ENCODE measurements around the gene FAM20A.

DNA sequence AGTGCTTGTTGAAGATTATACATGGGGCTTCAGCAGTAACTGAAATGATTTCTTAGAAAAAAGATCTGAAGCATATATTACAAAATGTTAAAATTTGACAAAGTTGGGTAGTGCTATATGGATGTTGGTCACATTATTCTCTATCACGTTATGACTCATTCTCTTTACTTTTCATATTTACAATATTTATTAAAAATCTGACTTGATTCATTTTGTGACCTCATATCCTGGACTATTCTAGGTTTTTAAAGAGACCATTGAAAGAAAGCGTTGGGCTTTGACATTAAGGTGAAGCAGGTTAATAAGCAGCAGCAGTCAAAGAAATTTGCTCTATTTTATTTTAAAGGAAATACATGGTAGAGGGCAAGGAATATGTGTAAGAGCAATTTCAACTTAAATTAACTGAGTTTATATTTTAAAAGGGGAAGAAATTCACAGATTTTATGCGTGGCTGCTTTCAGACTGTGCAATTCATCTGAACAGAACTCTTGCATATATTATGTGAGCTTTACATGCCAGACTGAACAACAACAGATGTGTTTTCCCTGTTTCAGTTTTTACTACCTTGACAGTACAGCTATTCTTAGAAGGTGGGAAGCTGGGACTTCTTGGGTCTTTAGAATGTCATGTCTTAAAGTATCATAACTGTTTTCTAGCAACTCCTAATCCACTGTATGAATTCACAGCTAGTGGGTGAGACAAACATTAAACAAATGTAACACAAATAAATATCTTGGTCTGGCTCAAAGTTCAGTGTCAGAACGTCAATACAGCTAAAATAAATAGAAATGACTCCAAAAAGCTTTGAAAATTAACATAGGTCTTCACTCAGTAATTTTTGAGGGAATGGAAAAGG lies 10.4 kb upstream of the FAM20A start:
- TF ChIP-seq CTCF (conservative IDR thresholded peaks at IDR 0.05 in 1 of 2, IDR thresholded peaks at IDR 0.05 in 1 of 2; ENCODE audit: low read depth in 1 of 2, low read length in 2 of 2), result no peak
- no peak for TF ChIP-seq EZH2 (IDR thresholded peaks at IDR 0.05; ENCODE audit: low read length, missing control alignments)

Data from fibroblast of lung (primary cell).